Neural progenitor cell (in vitro differentiated cells): Measurements from ENCODE around the gene KCNK10. TPM values are rescaled to one million over a fixed set of nuclear protein-coding genes. Genes with fewer than 3 reads are reported as not detected.

Experiments used
- DNase-seq: peaks from one replicate; pipeline ENCODE4 v3.0.0-alpha.2; 2016; ENCODE audit warnings: low spot score
- H2AFZ ChIP-seq: fragments of 200-600 bp; sonication (generic); replicated peaks from 2 replicates; pipeline ENCODE4 v1.6.1; 2016; ENCODE audit warnings: antibody characterized with exemption
- H3F3A ChIP-seq: fragments of 200-600 bp; sonication (generic); 2 replicates; pipeline ENCODE4 v1.6.1; 2016; ENCODE audit warnings: antibody characterized with exemption, low read depth
- H3K27ac ChIP-seq: fragments of 200-600 bp; sonication (generic); 2 replicates; pipeline ENCODE4 v1.5.1; 2016; ENCODE audit warnings: mild to moderate bottlenecking
- H3K27me3 ChIP-seq: fragments of 200-600 bp; sonication (generic); 2 replicates; pipeline ENCODE4 v1.6.1; 2016; ENCODE audit warnings: mild to moderate bottlenecking, moderate library complexity
- H3K36me3 ChIP-seq: fragments of 200-600 bp; sonication (generic); 2 replicates; pipeline ENCODE4 v1.5.1; 2016
- H3K4me1 ChIP-seq: fragments of 200-600 bp; sonication (generic); 2 replicates; pipeline ENCODE4 v1.6.1; 2016; ENCODE audit warnings: mixed run types
- H3K4me2 ChIP-seq: fragments of 200-600 bp; sonication (generic); 2 replicates; pipeline ENCODE4 v1.6.1; 2016
- H3K4me3 ChIP-seq: fragments of 200-600 bp; sonication (generic); 2 replicates; pipeline ENCODE4 v1.5.1; 2016
- H3K79me2 ChIP-seq: fragments of 200-600 bp; sonication (generic); 2 replicates; pipeline ENCODE4 v1.6.1; 2016; ENCODE audit warnings: low read depth
- H3K9ac ChIP-seq: fragments of 200-600 bp; sonication (generic); 2 replicates; pipeline ENCODE4 v1.6.1; 2016
- H3K9me3 ChIP-seq: fragments of 200-600 bp; sonication (generic); 2 replicates; pipeline ENCODE4 v1.5.1; 2016; ENCODE audit warnings: low read depth
- H4K20me1 ChIP-seq: fragments of 200-600 bp; sonication (generic); 2 replicates; pipeline ENCODE4 v1.6.1; 2016; ENCODE audit warnings: low read depth
- H3K27ac Mint-ChIP-seq: 3 replicates; pipeline ENCODE4 v1.8.0; 2021; ENCODE audit warnings: mixed read lengths
- H3K27me3 Mint-ChIP-seq: 2 replicates; pipeline ENCODE4 v1.8.0; 2022; ENCODE audit warnings: low read depth, mild to moderate bottlenecking, inconsistent platforms, moderate library complexity, mixed read lengths; ENCODE audit not compliant: insufficient read depth
- H3K36me3 Mint-ChIP-seq: 3 replicates; pipeline ENCODE4 v1.8.0; 2021; ENCODE audit warnings: mixed read lengths
- H3K4me1 Mint-ChIP-seq: 3 replicates; pipeline ENCODE4 v1.8.0; 2021; ENCODE audit warnings: mixed read lengths
- H3K4me3 Mint-ChIP-seq: 3 replicates; pipeline ENCODE4 v1.8.0; 2021; ENCODE audit warnings: mild to moderate bottlenecking, moderate library complexity, mixed read lengths
- H3K9me3 Mint-ChIP-seq: 3 replicates; pipeline ENCODE4 v1.8.0; 2020; ENCODE audit warnings: mixed read lengths
- EZH2 ChIP-seq: fragments of 200-600 bp; sonication (generic); IDR thresholded peaks from 2 replicates; pipeline ENCODE4 v1.6.1; 2017; ENCODE audit warnings: antibody characterized with exemption, mild to moderate bottlenecking, moderate library complexity
- EZH2phosphoT487 ChIP-seq: fragments of 200-600 bp; sonication (generic); IDR thresholded peaks from 2 replicates; pipeline ENCODE4 v1.6.1; 2017; ENCODE audit warnings: antibody characterized with exemption
- total RNA-seq: library from RNA; depleted of rRNA; stranded (reverse); fragments of >200 nt; gene quantifications from 2 replicates; pipeline ENCODE4 v1.2.3, GENCODE V29; 2015; ENCODE audit warnings: low replicate concordance
- TF ChIP-seq, protein P1 (sequence below): fragments of 200-600 bp; sonication (generic); IDR thresholded peaks from 2 replicates; pipeline ENCODE4 v1.5.1; 2017; ENCODE audit warnings: antibody characterized with exemption, mild to moderate bottlenecking

The KCNK10 gene
- total RNA-seq, 1 donor from 2014 or later = 6.9 TPM

DNA sequence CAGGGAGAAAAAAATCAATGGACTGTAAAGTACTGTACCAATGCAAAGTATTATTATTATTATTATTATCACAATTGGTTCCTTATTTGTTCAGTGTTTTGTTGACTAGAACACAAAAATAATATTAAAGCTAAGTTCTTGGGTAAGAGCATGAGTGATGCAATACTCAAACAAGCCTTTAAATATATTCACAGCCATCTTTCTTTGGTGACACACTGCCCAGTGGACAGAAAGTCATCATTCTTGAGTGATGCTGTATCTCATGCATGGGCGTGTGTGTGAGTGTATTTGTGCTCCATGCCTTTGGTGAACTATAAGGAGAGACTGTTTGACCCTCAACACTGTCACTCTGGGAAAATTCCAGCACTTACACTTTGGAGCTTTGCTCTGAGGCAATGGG, 93.6 kb downstream of the KCNK10 start:
- Histone ChIP-seq H4K20me1 (no peaks in the 10 kb centered on the region), H3K4me3 (no peak overlapping the region), H2AFZ (no peak overlapping the region), H3K4me2 (no peak overlapping the region), H3K27me3 (no peaks in the 10 kb centered on the region), H3K79me2 (no peaks in the 10 kb centered on the region), H3K4me1 (peaks cover 29% of the 10 kb centered on the region), H3K9me3 (no peaks in the 10 kb centered on the region), H3K27ac (no peak overlapping the region), H3K9ac (no peak overlapping the region), H3F3A (peaks cover 10% of the 10 kb centered on the region), H3K36me3 (no peaks in the 10 kb centered on the region)
- Mint-ChIP-seq H3K36me3 (peaks cover 17% of the 10 kb centered on the region), H3K4me1 (peaks cover 41% of the 10 kb centered on the region), H3K27ac (no peak overlapping the region), H3K4me3 (no peak overlapping the region), H3K27me3 (peaks cover 5% of the 10 kb centered on the region), H3K9me3 (peaks cover 1% of the 10 kb centered on the region)
- TF ChIP-seq, protein P1, sequence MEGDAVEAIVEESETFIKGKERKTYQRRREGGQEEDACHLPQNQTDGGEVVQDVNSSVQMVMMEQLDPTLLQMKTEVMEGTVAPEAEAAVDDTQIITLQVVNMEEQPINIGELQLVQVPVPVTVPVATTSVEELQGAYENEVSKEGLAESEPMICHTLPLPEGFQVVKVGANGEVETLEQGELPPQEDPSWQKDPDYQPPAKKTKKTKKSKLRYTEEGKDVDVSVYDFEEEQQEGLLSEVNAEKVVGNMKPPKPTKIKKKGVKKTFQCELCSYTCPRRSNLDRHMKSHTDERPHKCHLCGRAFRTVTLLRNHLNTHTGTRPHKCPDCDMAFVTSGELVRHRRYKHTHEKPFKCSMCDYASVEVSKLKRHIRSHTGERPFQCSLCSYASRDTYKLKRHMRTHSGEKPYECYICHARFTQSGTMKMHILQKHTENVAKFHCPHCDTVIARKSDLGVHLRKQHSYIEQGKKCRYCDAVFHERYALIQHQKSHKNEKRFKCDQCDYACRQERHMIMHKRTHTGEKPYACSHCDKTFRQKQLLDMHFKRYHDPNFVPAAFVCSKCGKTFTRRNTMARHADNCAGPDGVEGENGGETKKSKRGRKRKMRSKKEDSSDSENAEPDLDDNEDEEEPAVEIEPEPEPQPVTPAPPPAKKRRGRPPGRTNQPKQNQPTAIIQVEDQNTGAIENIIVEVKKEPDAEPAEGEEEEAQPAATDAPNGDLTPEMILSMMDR = no peak
- no peak for TF ChIP-seq EZH2phosphoT487
- no peak for TF ChIP-seq EZH2
- no peak for DNase-seq

DNA sequence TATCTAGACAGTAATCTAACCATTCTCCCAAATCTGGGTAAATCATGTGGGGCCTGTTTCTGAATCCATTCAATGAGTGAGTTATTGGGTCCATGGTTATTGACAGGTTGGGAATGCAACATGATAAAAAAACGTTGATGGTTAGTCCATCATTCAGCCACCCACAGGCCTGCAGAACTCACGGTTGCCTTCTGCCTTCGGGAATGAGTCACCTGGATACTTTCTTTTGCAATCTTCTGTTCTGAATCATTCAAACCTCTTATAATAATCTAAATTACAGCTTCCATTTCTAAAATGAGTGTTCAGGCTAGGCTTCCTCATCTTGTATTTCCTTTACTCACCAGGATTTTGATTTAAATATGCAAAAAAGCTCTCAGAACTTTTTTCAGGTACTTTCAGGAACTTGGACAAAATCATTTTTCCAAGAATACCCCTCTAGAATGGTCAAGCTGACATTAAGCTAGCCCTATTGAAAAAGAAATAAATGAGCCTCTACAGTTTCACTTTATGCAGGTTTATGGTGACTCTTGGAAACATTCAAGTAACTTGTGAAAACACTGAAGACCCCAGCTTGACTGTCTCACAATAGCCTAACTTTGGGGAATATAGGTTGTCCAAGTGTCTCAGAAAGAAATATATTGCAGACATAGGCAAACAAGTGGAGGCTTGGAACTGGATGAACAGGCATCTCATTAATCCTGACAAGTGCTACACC, 94.4 kb downstream of the KCNK10 start:
- Histone ChIP-seq H4K20me1 (no peaks in the 10 kb centered on the region), H3K27me3 (no peaks in the 10 kb centered on the region), H2AFZ (no peak overlapping the region), H3F3A (peaks cover 8% of the 10 kb centered on the region), H3K27ac (no peak overlapping the region), H3K4me1 (peaks cover 24% of the 10 kb centered on the region), H3K4me3 (no peak overlapping the region), H3K4me2 (no peak overlapping the region), H3K36me3 (no peaks in the 10 kb centered on the region), H3K79me2 (no peaks in the 10 kb centered on the region), H3K9me3 (no peaks in the 10 kb centered on the region), H3K9ac (no peak overlapping the region)
- TF ChIP-seq EZH2phosphoT487 = no peak
- TF ChIP-seq, protein P1 = no peak
- TF ChIP-seq EZH2 = no peak
- no peak overlapping the region for H3K4me3 Mint-ChIP-seq
- no peak overlapping the region for H3K27ac Mint-ChIP-seq
- peaks cover 33% of the 10 kb centered on the region for H3K4me1 Mint-ChIP-seq
- H3K27me3 Mint-ChIP-seq = peaks cover 3% of the 10 kb centered on the region
- DNase-seq = no peak
- H3K36me3 Mint-ChIP-seq = peaks cover 22% of the 10 kb centered on the region
- peaks cover 4% of the 10 kb centered on the region for H3K9me3 Mint-ChIP-seq

GRCh38 chr14:88227693-88228092, 95.4 kb downstream of the KCNK10 start:
- Histone ChIP-seq H3K27me3 (no peaks in the 10 kb centered on the region), H3K4me1 (peaks cover 16% of the 10 kb centered on the region), H3K9ac (no peak overlapping the region), H3K9me3 (peaks cover 7% of the 10 kb centered on the region), H3K79me2 (no peaks in the 10 kb centered on the region), H2AFZ (no peak overlapping the region), H4K20me1 (no peaks in the 10 kb centered on the region), H3K36me3 (no peaks in the 10 kb centered on the region), H3K4me3 (no peak overlapping the region), H3F3A (no peaks in the 10 kb centered on the region), H3K27ac (no peak overlapping the region), H3K4me2 (no peak overlapping the region)
- Mint-ChIP-seq H3K36me3 (peaks cover 32% of the 10 kb centered on the region), H3K27me3 (no peaks in the 10 kb centered on the region), H3K4me1 (peaks cover 23% of the 10 kb centered on the region), H3K27ac (no peak overlapping the region), H3K9me3 (peaks cover 14% of the 10 kb centered on the region), H3K4me3 (no peak overlapping the region)
- DNase-seq = no peak
- TF ChIP-seq EZH2 = no peak
- TF ChIP-seq, protein P1 = no peak
- no peak for TF ChIP-seq EZH2phosphoT487
